Measurements from ENCODE around the gene RBMY1D.
"Not testable (repeated sequence)": the region's sequence is repeated elsewhere in the genome, so short reads cannot be mapped to it uniquely, and the experiment has no call there.

DNA sequence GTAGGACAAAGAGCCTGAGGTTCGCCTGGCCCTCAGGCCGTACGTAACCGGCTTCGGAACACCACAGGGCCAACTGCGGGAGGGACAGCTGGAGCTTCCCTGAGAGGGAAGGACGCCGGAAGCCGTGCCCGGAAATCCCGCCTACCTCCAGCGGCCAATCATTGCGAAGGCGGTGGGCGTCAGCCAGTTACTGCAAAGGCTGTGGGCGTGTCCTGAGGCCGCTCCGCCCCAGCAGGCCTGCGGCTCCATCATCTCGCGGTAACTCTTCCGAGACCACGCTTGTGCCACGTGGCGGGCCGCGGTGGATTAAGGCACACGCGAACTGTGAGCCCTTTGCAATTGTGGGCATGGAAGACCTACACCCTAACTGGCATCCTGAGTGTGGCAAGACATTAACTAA lies 23.6 kb upstream of the RBMY1D start, which contains the start of gene RBMY1E:
- TF ChIP-seq, protein P1, sequence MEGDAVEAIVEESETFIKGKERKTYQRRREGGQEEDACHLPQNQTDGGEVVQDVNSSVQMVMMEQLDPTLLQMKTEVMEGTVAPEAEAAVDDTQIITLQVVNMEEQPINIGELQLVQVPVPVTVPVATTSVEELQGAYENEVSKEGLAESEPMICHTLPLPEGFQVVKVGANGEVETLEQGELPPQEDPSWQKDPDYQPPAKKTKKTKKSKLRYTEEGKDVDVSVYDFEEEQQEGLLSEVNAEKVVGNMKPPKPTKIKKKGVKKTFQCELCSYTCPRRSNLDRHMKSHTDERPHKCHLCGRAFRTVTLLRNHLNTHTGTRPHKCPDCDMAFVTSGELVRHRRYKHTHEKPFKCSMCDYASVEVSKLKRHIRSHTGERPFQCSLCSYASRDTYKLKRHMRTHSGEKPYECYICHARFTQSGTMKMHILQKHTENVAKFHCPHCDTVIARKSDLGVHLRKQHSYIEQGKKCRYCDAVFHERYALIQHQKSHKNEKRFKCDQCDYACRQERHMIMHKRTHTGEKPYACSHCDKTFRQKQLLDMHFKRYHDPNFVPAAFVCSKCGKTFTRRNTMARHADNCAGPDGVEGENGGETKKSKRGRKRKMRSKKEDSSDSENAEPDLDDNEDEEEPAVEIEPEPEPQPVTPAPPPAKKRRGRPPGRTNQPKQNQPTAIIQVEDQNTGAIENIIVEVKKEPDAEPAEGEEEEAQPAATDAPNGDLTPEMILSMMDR (IDR thresholded peaks at IDR 0.05; ENCODE audit: borderline replicate concordance, extremely low read depth, low read length, poor library complexity, severe bottlenecking), result not testable (repeated sequence)
- TF ChIP-seq EZH2 (IDR thresholded peaks at IDR 0.05; ENCODE audit: borderline replicate concordance, low read depth, low read length, severe bottlenecking), result not testable (repeated sequence)
